ENCODE results near the gene LAMB3.

DNA sequence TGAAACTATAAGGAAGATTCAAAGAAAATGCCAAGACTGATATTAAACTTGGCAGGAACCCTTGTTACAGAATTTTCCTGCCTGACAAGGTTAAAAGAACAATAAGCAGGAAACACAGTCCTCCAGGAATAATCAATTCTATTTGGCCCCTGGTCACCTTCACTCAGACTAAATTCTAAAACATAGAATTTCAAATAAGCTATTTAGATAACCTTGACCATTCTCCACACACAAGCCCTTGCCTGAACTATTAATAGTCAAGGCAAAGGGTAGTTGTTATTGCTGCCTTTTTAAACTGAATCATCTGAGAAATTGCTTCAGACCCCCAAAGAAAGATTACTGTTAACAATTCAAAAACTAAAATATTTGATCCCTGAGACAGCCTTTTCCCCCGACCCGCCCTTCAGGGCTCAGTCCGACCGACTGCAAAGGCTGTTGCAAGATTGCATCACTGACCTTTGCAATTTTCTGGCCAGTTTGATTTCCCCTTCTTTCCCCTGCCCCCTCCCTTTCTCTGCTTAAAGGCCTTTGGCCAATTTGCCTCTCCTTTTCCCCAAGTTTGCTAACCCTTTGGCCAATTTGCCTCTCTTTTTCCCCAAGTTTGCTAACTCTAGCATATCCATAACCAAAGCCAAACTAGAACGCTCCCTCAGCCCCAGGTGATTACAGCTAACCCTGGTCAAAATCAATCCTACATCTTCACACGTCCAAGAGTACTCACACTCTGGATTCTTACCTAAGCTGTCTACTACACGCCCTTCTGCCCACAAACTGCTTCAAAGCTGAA lies 21.6 kb upstream of the LAMB3 start:
- TF ChIP-seq, protein P1, sequence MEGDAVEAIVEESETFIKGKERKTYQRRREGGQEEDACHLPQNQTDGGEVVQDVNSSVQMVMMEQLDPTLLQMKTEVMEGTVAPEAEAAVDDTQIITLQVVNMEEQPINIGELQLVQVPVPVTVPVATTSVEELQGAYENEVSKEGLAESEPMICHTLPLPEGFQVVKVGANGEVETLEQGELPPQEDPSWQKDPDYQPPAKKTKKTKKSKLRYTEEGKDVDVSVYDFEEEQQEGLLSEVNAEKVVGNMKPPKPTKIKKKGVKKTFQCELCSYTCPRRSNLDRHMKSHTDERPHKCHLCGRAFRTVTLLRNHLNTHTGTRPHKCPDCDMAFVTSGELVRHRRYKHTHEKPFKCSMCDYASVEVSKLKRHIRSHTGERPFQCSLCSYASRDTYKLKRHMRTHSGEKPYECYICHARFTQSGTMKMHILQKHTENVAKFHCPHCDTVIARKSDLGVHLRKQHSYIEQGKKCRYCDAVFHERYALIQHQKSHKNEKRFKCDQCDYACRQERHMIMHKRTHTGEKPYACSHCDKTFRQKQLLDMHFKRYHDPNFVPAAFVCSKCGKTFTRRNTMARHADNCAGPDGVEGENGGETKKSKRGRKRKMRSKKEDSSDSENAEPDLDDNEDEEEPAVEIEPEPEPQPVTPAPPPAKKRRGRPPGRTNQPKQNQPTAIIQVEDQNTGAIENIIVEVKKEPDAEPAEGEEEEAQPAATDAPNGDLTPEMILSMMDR (IDR thresholded peaks at IDR 0.05): no peak
- TF ChIP-seq EZH2phosphoT487 (IDR thresholded peaks at IDR 0.05): no peak
